Stomach (tissue), 8 donors: ENCODE measurements around the gene ANKRD18A. TPM values are rescaled to one million over a fixed set of nuclear protein-coding genes. Genes with fewer than 3 reads are reported as not detected.

Experiments used
- polyA plus RNA-seq, 3 donors: library from polyadenylated mRNA; stranded (reverse); fragments of 200-250 nt; gene quantifications; one replicate each; pipeline ENCODE4 v1.2.3, GENCODE V29; 2013
- small RNA-seq, 4 donors: library from RNA; depleted of rRNA; stranded (forward); fragments of <200 nt; gene quantifications; one replicate each; pipeline ENCODE3, GENCODE V24; 2016
- total RNA-seq, 5 donors: library from RNA; depleted of rRNA; stranded (reverse); fragments of >200 nt; gene quantifications; one replicate each; pipeline versions ENCODE4 v1.1.0 to v1.2.3, GENCODE V29; 2014 to 2016
- donor health status: healthy with polysubstance abuse.
- donor health status: Bipolar disorder and iron deficiency.
- donor health status: healthy.

Gene ANKRD18A
- total and polyA plus RNA-seq, 8 donors: 0.15 to 5.8 (median 2.5) TPM

Small RNA genes within 50 kb of the gene (small RNA-seq; reads per million reads assigned to genes)
- 0 reads per million in 4 donors for gene AL390726.1
- 0 reads per million in 4 donors for gene AL390726.2
- gene AL390726.3: 0 reads per million in 4 donors
- 0 reads per million in 4 donors for gene AL390726.4
- gene AL390726.5: 0 reads per million in 4 donors

Other genes starting within 250 kb of the ANKRD18A start
- 10 to 100 TPM in 4 of 5 donors, under 1 TPM in 1; 0.58 to 68.7 (median 28.4) TPM for gene ALDH1B1, start 227.9 kb downstream of the ANKRD18A start, total RNA-seq
- 10 to 100 TPM; 12.1 to 17.7 (median 17.0) TPM for gene ALDH1B1, start 227.9 kb downstream of the ANKRD18A start, polyA plus RNA-seq
- gene IGFBPL1, start 196.1 kb downstream of the ANKRD18A start, total RNA-seq: 1 to 10 TPM in 3 of 5 donors, not detected in 2; 1.7 to 4.8 (median 2.2) TPM
- under 1 TPM in 2 of 3 donors, not detected in 1; 0.23 to 0.87 TPM for gene IGFBPL1, start 196.1 kb downstream of the ANKRD18A start, polyA plus RNA-seq
- gene FAM240B, start 99.5 kb upstream of the ANKRD18A start, total RNA-seq: not detected
- gene FAM240B, start 99.5 kb upstream of the ANKRD18A start, polyA plus RNA-seq: not detected